HCT116 (cell line): Measurements from ENCODE around the gene TUBA4B.

ENCODE experiments used
- ELF1 ChIP-seq: IDR thresholded peaks from 2 replicates; pipeline ENCODE4 v1.6.1; 2012; ENCODE audit warnings: low read depth, borderline replicate concordance
- EZH2 ChIP-seq: fragments of 200-600 bp; sonication (generic); IDR thresholded peaks from 2 replicates; pipeline ENCODE4 v1.6.1; 2017; ENCODE audit warnings: antibody characterized with exemption, mixed run types
- EZH2phosphoT487 ChIP-seq: fragments of 200-600 bp; IDR thresholded peaks from 2 replicates; pipeline ENCODE4 v1.6.1; 2018; ENCODE audit warnings: antibody characterized with exemption, borderline replicate concordance
- POLR2A ChIP-seq: IDR thresholded peaks from 2 replicates; pipeline ENCODE4 v1.7.0; 2011; ENCODE audit warnings: borderline replicate concordance; ENCODE audit not compliant: insufficient read depth, insufficient read length; ENCODE audit errors: extremely low read depth
- POLR2AphosphoS5 ChIP-seq: IDR thresholded peaks from 2 replicates; pipeline ENCODE4 v1.6.1; 2011; ENCODE audit warnings: mild to moderate bottlenecking, low read depth, low read length, moderate library complexity
- RAD21 ChIP-seq: IDR thresholded peaks from 2 replicates; pipeline ENCODE4 v1.6.1; 2012; ENCODE audit warnings: low read depth, mild to moderate bottlenecking
- SP1 ChIP-seq: IDR thresholded peaks from 2 replicates; pipeline ENCODE4 v1.6.1; 2012; ENCODE audit warnings: low read depth
- SRF ChIP-seq: IDR thresholded peaks from 2 replicates; pipeline ENCODE4 v1.6.1; 2012; ENCODE audit warnings: low read depth
- YY1 ChIP-seq: IDR thresholded peaks from 2 replicates; pipeline ENCODE4 v1.6.1; 2011; ENCODE audit warnings: low read length, low read depth, moderate library complexity, mild to moderate bottlenecking; ENCODE audit not compliant: insufficient replicate concordance; ENCODE audit errors: extremely low read depth
- ZNF274 ChIP-seq: fragments of 200-500 bp; sonication (Bioruptor generic); IDR thresholded peaks from 2 replicates; pipeline ENCODE4 v1.6.1; 2014; ENCODE audit warnings: mild to moderate bottlenecking, low read depth, low read length, inconsistent platforms
- TF ChIP-seq, protein P1 (sequence below), 3 experiments: fragments of 200-600 bp in 1 of 3; sonication (generic) in 1 of 3; IDR thresholded peaks in 2 of 3; conservative IDR thresholded peaks in 1 of 3; 2 replicates each; pipeline ENCODE4 v1.5.1; 2012 to 2017; ENCODE audit warnings: low read depth in 2 of 3, low read length in 2 of 3, antibody characterized with exemption in 1 of 3, borderline replicate concordance in 1 of 3, control low read depth in 1 of 3, mild to moderate bottlenecking in 1 of 3, mixed read lengths in 1 of 3, mixed run types in 1 of 3, moderate library complexity in 1 of 3; ENCODE audit not compliant: insufficient read depth in 1 of 3
- TF ChIP-seq, protein P2 (sequence below): IDR thresholded peaks from 2 replicates; pipeline ENCODE4 v1.6.1; 2012
- TF ChIP-seq, protein P3 (sequence below): IDR thresholded peaks from 2 replicates; pipeline ENCODE4 v1.6.1; 2012; ENCODE audit warnings: low read depth

DNA sequence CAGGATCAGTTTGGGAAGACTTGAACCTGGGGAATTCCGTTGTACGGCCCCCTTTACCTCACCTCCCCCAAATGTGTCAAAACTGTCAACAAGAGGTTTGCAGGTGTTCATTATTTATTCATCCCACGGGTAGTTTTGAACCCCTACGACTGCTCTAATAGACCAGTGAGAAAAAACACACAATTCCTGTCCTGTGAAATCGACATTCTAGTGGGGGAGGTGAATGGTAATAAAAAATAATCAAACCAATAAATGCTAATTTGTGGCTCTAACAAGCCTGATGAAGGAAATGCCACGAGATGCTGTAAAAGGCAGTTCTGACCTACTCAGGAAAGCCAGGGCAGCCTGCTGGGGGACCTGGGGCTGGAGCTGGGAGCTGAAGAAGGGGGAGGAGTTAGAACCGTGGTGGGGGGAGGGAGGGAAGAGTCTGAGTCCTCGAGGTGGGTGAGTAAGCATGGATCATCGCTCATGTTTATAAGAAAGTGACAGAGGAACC lies 25.7 kb downstream of the TUBA4B start:
- TF ChIP-seq, protein P1, sequence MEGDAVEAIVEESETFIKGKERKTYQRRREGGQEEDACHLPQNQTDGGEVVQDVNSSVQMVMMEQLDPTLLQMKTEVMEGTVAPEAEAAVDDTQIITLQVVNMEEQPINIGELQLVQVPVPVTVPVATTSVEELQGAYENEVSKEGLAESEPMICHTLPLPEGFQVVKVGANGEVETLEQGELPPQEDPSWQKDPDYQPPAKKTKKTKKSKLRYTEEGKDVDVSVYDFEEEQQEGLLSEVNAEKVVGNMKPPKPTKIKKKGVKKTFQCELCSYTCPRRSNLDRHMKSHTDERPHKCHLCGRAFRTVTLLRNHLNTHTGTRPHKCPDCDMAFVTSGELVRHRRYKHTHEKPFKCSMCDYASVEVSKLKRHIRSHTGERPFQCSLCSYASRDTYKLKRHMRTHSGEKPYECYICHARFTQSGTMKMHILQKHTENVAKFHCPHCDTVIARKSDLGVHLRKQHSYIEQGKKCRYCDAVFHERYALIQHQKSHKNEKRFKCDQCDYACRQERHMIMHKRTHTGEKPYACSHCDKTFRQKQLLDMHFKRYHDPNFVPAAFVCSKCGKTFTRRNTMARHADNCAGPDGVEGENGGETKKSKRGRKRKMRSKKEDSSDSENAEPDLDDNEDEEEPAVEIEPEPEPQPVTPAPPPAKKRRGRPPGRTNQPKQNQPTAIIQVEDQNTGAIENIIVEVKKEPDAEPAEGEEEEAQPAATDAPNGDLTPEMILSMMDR (IDR thresholded peaks at IDR 0.05 in 2 of 3, conservative IDR thresholded peaks at IDR 0.05 in 1 of 3; ENCODE audit: borderline replicate concordance in 1 of 3, insufficient read depth in 1 of 3, low read depth in 2 of 3, low read length in 2 of 3) = no peak
- TF ChIP-seq POLR2A (no peak), ELF1 (no peak), ZNF274 (no peak), EZH2phosphoT487 (no peak), SRF (no peak), POLR2AphosphoS5 (no peak), YY1 (no peak), RAD21 (no peak), EZH2 (no peak), SP1 (no peak)
- TF ChIP-seq, protein P2, sequence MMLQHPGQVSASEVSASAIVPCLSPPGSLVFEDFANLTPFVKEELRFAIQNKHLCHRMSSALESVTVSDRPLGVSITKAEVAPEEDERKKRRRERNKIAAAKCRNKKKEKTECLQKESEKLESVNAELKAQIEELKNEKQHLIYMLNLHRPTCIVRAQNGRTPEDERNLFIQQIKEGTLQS = no peak
- TF ChIP-seq, protein P3, sequence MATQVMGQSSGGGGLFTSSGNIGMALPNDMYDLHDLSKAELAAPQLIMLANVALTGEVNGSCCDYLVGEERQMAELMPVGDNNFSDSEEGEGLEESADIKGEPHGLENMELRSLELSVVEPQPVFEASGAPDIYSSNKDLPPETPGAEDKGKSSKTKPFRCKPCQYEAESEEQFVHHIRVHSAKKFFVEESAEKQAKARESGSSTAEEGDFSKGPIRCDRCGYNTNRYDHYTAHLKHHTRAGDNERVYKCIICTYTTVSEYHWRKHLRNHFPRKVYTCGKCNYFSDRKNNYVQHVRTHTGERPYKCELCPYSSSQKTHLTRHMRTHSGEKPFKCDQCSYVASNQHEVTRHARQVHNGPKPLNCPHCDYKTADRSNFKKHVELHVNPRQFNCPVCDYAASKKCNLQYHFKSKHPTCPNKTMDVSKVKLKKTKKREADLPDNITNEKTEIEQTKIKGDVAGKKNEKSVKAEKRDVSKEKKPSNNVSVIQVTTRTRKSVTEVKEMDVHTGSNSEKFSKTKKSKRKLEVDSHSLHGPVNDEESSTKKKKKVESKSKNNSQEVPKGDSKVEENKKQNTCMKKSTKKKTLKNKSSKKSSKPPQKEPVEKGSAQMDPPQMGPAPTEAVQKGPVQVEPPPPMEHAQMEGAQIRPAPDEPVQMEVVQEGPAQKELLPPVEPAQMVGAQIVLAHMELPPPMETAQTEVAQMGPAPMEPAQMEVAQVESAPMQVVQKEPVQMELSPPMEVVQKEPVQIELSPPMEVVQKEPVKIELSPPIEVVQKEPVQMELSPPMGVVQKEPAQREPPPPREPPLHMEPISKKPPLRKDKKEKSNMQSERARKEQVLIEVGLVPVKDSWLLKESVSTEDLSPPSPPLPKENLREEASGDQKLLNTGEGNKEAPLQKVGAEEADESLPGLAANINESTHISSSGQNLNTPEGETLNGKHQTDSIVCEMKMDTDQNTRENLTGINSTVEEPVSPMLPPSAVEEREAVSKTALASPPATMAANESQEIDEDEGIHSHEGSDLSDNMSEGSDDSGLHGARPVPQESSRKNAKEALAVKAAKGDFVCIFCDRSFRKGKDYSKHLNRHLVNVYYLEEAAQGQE = no peak
